Stimulated activated CD4-positive, alpha-beta T cell treated with anti-CD3 and anti-CD28 coated beads, Interleukin-12 subunit alpha, Interleukin-12 subunit beta, amount 100 ng/mL, for 48 hours (primary cell): ENCODE data around the gene RPL10A.

Source experiments
- DNase-seq, 3 donors: peaks; one replicate each; pipeline ENCODE4 v3.0.0-alpha.2; 2020; ENCODE audit warnings: low read depth in 2 of 3, low spot score in 1 of 3

Gene RPL10A

DNA sequence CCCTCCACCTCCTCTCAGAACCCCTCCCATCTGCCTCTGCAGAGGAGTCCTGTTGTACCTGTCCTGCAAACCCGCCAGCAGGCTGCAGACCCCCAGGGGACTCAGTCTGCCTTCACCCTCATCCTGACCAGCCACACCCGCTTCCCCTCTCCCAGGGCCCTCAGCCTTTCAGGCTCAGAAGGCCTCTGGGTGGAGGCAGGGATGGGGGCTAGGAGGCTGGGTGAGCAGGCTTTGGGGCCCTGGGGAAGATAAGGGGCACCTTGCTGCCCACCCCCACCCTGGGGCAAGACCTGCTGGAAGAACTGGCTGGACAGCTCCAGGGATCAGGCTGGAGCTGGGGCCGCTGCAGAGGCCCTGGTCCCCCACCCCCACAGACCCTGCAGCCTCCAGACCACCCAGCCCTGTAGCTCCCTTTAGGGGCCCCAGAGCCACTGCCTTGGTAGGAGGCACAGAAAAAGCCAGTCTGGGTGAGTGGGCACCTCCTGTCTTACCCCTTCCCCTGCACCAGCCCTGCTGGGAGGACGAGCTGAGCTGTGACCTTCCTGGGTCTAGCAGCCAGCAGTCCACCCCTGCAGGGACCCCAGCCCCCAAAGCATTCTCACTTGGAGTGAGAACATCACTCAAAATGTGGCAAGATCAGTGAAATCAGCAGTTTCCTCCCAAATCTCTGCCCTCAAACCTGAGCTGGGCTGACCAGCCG, 23.5 kb downstream of the RPL10A start:
- no peak for DNase-seq

DNA sequence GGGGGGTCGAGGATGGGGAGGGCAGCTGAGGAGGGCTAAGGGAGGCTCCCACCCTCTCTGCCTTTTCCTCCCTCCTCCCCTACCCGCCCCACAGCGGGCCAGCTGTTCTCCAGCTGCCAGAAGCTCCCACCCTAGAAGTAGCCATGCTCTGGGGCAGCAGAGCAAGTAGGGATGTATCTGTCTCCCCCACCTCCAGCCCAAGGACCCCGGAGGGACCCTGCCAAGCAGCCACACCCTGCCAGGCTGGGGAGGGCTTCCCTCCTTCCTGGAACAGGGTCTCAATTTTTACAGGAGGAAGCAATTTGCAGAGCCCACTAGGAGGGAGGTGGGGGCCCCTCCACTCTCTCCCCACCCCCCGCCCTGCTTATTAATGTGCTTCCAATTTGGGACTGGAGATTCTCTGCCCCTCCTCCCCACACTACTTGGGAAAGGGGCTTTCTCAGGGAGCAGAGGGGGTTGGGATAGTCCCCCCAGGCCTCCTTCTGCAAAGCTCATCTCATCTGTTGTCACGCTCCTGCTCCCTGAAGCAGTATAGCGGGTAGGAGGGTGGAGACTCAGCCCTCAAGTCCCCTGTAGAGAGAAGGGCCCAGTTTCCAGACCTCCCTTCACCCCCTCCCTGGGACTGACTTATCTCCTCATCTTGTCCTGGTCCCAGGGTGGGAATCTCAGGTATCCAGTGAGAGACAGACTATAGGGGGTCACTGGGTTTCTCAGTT, 24.2 kb downstream of the RPL10A start:
- DNase-seq: no peak

DNA sequence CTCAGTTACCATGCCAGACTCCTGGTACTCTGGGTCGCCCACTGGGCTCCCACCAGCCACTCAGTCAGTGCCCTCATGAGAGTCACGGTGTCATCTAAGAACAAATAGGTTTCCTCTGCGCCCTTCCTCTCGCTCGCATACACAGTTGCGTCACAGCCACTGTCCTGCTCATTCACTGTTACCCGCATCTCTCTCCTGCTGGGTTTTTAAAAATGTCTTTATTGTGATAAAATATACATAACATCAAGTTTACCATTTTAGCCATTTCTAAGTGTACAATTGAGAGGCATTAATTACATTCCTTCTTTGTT, 24.7 kb downstream of the RPL10A start:
- no peak for DNase-seq

DNA sequence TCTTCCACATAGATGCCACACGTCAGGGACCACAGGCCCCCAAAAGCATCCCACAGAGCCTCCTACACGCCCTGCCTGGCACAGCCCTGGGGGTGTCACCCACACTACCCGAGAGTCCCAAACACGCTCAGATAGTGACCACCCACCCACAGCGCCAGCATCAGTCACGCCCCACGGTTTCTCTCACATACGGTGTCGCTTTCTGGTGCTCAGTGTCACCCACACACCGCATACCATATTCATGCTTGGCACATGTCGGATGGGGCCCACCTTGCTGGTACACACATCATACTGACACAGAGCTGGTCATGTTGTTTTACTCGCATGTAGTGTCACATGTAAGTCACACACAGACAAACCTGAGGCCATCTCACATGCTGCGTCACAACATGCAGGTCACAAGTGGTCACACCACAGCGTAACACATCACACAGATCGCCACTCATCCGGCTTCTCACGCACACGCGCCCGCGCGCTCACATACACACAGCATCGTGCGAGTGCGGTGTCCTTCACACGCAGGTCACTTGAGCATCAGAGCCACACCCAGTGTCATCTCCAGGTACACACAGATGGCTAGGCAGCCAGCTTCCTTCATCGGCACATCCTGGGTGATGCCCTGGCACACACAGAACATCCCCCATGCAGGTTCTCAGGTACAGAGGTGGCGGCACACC, 25.2 kb downstream of the RPL10A start:
- no peak for DNase-seq

DNA sequence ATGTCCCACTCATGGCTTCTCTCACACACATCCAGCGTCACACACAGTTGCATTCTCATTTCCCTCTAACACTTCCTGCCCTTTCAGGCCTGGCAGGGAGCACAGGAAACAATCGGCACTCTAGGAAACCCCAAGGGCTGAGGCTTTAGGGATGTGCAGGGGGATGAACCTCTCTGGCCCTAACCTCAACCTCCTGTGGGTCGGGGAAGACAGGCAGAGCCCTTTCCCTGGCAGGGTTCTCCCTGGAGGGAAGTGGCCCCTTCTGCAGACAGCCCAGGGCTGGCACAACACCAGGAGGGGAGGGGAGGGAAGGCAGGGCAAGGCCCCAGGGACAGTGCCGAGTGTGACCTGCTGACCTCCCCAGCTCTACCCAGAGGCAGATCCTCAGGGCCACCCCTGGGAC, 26.0 kb downstream of the RPL10A start:
- DNase-seq: no peak

DNA sequence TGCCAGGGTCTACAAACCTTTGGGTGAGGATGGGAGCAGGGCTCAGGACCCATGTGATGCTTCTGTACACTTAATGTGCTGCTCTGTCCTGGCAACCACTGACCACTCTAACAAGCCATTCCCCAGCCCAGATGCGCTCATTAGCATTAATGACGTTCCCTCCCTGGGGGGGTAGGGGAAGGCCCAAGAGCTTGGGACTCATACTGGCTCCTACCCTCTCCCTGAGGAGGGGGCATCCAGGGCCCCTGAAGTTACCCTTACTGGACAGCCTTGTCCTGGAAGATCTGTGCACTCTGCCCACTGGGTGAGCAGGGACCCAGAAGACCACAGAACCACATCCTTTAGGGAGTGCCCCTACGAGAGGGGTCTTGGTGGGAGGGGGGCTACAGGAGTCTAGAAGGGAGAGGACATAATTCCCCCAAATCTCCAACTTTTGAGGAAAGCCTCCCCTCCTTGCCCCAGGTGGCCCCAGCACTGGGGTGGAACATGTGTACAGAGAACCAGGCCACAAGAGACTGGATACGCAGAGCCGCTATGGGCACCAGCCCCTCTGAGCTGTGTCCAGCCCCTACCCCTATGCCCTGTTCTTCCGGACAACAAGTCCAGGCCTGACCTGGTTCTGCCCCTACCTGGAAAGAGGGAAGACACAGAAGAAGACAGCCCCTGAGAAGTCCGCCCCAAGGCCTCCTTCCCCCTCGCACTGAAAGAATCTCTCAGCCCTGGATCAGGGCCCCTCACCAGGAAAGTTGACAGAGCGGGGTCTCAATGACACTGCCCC, 27.2 kb downstream of the RPL10A start:
- DNase-seq: no peak

DNA sequence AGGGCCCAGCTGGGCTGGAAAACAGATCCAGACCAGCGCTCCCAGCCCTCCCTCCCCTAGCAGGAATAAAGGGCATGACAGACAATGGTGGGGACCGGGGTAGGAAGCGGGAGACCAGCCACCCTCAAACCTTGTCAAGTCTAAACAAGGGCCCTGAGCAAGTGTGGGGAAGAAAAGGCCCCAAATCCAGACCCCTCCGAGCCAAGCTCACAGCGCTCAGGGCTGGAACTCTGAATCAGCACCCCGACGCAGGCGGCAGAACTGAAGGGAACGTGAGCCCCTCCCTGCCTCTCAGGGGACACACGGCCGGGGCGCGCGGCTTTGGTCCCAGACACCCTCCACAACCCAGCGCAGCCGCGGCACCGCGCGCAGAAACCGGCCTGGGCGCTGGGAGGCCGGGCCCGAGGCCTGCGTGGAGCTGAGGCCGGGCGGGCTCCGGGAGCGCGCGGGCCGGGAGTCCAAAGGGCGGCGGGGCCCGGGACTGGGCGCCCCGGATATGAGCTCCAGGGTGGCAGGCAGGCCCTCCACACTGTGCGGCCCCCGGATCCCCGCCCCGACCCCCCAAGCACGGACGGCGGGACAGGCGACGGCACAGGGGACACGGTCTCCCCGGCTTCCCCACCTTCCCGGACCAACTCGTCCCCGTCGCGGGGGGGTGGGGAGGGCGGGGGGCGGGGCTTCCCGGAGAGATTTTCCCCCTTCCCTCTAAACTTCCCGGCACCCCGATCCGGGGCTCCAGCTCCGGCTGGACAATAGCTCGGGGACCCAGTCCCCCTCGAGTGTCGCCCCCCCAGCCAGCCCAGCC, 28.0 kb downstream of the RPL10A start:
- no peak for DNase-seq

DNA sequence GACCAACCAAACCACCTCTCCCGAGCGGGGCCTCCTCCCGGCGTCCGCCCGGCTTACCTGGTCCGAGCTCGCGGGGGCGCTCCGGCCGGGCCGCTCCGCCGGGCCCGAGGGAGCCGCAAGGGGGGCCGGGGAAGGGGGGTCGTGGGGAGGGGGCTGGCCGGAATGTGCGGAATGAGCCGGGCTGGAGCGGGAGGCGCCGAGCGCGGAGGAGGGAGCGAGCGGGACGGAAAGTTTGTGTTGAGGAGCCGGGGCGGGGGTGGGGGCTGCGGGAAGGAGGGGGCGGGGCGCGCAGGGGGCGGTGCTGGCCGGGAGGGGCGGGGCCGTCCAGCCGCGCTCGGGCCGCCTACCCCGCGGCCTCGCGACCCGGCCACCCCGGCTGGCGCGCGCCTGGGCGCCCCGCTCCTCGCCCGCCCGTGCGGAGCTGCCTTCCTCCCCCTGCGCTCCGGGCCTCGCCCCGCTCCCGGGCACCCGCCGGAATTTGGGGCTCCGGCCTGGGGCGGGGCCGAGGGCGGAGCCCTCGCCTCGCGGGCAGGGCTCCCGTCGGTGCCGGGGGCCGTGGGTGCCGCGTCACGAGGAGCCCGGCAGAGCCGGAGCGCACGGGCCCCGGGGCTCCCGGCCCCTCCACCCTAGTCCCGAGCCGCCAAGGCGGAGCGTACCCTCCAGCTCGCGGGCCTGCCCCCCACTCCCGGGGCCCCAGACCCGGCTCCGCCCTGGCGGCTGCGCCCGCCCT, 28.8 kb downstream of the RPL10A start, which contains the start of gene TEAD3:
TSS of gene TEAD3 (minus strand) at position 239 of the 730 bp plus-strand sequence.
- DNase-seq: peak in 1 of 3 donors; percentile 36

DNA sequence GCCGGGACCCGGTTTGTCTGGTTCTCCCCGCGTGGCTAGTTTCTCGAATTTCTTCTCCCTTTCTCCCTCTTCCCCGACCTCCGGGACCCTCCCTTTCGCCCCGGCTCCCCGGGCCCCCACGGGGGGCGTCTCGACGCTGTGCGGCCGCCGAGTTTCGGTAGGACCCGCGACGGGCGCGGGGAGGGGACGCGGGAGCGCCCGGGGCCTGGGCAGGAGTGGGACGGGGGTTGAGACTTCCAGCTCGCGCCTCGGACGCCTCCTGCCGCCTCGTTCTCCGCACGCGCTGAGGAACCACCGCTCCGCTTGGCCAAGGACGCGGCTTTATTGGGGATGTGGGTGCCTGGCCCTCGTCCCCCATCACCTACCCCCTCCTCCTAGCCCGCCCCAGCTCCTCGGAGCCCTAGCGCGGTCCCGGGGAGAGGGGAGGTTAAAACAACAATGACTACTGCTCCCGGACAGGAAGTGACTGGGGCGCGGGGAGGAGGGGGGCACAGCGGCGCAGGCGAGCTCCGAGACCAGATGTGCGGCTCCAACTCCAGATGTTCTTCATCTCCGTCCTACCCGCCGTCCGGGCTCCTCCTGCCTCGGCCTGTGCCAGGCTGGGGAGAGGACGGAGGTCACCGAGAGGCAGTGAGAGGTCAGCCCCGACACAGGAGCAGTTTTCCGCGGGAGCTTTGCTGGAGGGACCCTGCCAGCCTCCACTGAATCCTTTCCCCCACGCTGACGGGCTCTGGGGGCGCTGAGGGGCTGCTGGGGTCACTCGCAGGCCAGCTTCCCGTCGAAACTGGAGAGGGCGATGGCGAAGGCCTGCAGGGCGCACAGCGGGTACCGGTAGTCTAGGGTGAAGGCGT, 29.6 kb downstream of the RPL10A start:
- DNase-seq: peak in 2 of 3 donors; percentile 24 to 26

DNA sequence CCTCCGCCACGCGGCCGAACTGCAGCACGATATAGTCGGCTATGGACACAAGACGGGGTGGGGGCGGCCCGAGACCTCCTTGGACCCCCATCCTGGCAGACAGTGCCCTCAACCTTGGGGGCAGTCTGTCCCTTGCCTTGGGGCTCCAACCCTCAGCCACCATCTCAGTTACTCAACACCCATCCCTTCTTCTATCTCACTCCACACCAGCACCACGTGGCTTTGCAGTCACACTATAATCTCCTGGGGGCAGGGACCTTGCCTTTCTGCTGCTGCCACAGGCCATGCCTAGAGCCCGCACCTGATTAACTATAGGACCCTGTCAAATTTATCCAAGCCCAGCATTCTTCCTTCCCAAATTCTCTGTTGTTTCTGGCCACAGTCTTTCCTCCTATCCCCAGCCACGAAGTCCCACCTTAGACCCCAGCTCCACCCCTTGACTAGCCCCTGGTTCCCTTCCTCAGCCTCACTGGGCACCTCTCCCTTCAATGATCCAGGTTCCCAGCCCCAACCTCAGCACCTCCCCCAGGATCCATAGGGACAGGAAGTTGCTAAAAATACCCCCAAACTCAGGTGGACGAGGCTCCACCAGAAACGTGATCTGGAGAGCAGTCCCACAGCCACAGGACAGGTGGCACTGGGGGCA, 30.3 kb downstream of the RPL10A start:
- DNase-seq: no peak

DNA sequence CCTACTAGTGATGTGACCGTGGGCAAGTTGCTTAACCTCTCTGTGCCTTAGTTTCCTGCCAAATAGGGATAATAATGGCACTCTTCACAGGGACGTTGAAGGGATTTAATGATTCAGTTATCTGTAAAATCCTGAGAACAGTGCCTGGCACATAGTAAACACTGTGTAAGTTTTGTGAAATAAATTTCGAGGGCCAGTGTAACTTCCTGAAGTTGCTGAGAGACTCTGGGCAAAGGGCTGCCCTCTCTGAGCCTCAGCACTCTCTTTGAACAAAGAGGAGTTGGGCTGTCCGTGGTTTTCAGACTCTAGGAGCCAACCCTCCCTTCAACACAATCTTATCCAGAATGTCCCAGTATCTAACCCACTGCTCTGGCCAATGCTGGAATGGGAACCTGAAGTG, 31.2 kb downstream of the RPL10A start:
- DNase-seq: no peak

DNA sequence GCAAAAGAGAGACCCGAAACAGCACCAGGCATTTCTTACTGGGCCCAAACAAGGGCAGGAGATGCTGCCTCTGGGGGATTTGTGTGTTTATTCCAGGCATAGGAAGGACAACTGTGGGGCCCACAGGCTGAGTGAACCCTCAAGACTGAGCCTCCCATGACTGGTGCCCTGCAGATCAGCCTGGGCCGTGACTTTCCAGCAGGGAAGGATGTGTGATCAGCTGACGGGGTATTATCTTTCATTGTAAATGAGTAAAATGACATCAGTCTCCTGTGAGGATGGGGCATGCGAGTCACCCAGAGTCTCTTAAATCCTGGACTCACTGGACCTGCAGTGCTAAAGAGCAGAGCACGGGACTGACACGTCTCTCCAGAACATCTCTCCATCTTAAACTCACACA, 32.6 kb downstream of the RPL10A start:
- DNase-seq: no peak

DNA sequence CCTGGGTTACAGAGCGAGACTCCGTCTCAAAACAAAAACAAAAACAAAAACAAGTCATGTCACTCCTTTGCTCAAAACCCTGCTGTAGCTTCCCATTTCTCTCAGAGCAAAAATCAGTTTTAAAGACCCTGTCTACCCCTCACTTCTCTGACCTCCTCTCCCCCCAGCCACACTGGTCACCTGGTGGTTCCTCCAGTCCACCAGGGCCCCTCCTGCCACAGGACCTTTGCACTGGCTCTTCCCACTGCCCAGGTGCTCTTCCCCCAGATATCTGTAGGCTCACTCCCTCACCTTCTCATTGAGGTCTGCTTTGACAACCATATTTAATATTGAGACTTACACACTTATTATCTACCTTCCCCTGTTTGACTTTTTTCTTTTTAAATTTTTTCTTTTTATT, 33.6 kb downstream of the RPL10A start:
- DNase-seq: no peak

DNA sequence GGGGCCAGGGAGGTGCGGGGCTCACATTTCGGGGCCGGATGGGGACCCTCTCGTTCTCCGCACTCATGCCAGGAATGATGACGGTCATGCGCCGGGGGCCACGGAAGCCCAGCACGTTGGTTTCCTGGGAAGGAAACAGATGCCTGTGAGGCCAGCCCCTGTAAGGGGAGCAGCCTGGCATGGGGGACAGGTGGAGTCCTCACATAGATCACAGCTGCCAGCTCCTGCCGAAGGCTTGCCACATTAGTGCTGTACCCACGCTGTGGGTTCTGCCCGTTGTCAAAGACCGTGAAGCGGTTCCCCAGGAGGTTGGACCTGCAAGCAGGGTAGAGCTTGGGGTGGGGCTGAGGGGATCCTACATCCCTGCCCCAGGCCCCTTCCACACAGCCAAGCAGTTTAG, 35.3 kb downstream of the RPL10A start:
- DNase-seq: no peak

DNA sequence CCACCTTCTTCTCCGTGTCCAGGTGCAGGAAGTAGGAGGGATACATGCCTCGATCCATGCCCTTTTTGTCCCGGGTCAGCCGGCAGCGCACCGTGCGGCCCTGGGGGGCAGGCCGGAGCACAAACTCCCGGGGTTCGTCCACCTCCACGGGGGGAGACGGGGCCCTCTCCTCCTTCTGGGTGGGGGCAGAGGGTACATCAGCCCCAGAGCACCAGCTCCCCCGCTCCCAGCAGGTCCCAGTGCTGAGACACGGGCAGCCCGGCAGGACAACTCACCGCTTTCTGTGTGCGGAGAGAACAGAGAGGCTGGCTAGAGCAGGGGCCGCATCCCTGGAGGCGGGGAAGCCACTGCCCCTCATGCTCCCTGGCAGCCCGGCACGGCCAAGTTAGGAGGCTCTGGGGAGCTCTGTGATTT, 37.8 kb downstream of the RPL10A start:
- no peak for DNase-seq

DNA sequence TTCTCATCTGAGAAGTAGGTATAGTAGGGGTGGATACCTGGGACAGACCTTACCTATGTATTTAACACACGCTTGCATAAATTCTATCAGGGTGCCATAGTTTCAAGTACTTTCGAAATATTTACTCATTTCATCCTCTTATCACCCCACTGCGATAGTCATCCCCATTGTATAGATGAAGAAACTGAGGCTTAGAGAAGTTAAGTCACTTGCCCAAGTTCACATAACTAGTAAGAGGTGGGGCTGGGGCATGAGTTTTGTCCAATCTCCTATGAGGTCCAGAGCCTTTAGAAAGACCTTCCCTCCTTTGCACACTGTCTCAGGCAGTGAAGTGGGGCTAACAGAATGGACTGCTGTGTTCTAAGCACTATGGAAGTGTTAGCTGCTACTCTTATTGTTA, 38.3 kb downstream of the RPL10A start:
- DNase-seq: no peak

DNA sequence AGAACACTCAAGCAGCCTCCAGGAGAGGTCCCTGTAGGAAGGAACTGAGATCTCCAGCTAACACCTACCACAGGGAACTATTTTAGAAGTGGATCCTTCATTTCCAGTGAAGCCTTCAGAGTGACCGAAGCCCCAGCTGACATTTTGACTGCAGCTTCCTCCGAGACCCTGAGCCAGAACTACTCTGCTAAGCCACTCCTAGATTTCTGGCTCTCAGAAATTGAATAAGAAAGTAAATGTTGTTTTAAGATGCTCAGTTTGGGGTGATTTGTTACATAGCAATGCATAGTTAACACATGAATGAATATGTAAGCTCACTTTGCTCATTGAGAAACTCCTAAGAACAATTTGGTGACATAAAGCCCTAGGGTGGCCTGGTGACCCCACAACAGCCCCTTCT, 39.0 kb downstream of the RPL10A start:
- DNase-seq: no peak

DNA sequence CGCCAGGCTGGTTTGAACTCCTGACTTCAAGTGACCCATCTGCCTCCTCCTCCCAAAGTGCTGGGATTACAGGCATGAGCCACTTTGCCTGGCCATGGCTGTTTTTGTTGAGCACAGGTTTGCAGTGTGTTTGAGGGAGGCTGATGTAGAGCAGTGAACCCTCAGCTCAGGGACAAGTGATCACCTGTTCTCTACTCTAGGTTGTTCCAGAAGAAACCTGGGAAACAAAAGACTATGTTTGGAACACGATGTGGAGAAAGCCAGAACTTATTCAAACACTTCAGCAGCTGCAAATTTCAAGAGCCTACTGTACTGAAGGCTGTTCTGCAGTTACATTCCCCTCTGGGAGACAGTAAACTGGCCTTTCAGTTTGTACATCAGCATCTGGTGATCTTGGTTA, 39.8 kb downstream of the RPL10A start:
- no peak for DNase-seq

DNA sequence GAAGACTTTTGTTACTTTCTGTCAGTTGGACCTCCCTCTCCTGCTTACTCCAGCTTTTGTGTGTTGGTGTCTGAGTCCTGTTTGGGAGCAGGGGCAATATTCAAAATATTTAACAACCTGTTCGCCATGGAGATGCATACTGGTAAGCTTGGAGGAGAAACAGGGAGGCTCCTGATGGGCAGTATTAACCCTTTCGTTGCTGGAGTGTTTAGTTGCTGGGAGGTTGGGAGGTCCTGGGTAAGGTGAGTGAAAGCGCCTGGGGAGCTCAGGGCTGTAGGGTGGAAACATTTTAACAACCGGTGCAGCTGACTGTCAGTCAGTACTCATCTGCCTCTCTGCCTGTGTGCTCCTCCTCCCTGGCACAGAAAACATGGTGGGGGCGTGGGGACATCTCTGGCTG, 40.3 kb downstream of the RPL10A start:
- no peak for DNase-seq
